PC-3 (cell line): ENCODE data around the gene NINJ2.

ENCODE experiments used
- EZH2 ChIP-seq: fragments of 300-600 bp; sonication (generic); IDR thresholded peaks from one replicate; pipeline ENCODE4 v1.6.1; 2017; ENCODE audit warnings: antibody characterized with exemption, mild to moderate bottlenecking, low read length; ENCODE audit not compliant: unreplicated experiment
- TF ChIP-seq, protein P1 (sequence below): fragments of 300-600 bp; sonication (generic); conservative IDR thresholded peaks from 2 replicates; pipeline ENCODE4 v1.5.1; 2017; ENCODE audit warnings: antibody characterized with exemption, low read depth, mild to moderate bottlenecking, low read length

DNA sequence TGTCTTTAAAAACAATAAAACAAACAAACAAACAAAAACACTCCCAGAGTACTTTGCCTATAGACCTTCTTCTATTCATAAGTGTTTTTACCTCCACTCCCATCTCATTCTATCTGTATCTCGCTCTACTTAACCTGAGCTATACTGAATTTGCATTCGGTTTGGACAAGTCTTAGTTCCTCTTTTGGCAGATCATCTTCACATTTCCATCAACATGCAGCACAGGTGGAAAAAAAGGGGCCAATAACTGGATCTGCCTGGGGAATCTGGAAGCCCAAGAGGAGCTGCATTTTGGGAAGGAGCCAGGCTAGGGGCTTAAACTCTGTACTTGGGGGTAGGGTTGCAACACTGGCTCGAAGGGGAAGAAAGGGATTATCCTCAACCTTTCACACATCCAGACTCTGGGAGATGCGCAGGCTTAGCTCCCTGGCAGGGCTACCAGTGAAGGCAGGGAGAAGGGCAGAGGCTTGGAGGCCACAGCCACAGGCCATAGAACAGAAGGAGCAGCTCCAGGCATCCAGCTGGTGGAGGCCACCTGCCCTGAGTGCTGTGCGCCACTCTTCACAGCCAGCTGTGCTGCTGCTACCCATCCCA, 4.1 kb downstream of the NINJ2 start:
- TF ChIP-seq, protein P1, sequence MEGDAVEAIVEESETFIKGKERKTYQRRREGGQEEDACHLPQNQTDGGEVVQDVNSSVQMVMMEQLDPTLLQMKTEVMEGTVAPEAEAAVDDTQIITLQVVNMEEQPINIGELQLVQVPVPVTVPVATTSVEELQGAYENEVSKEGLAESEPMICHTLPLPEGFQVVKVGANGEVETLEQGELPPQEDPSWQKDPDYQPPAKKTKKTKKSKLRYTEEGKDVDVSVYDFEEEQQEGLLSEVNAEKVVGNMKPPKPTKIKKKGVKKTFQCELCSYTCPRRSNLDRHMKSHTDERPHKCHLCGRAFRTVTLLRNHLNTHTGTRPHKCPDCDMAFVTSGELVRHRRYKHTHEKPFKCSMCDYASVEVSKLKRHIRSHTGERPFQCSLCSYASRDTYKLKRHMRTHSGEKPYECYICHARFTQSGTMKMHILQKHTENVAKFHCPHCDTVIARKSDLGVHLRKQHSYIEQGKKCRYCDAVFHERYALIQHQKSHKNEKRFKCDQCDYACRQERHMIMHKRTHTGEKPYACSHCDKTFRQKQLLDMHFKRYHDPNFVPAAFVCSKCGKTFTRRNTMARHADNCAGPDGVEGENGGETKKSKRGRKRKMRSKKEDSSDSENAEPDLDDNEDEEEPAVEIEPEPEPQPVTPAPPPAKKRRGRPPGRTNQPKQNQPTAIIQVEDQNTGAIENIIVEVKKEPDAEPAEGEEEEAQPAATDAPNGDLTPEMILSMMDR, result no peak
- no peak for TF ChIP-seq EZH2
